ENCODE results near the gene TRABD2A.

The TRABD2A gene

DNA sequence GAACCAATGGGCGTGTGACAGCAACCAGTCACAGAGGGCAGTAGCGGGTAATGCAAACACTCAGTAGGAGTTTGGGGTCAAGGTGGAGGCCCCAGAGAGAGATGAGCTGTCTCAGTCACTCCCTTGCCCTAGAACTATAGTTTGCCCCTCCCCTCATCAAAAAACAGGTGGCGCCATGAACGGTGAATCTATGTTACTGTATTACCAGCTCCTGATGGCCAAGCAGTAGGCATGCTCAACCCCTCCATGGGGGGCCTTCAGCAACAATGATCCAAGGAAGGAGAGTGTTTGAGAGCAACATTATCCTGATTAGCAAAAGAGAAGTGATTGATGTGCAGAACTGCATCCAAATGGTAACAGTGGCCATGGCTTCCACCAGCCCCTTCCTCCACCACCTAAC, 30.4 kb downstream of the TRABD2A start:
- H3K4me3 ChIP-seq (ENCODE audit: low read length) = no peak overlapping the region
- no peak for DNase-seq (ENCODE audit: low read depth)
- TF ChIP-seq, protein P1, sequence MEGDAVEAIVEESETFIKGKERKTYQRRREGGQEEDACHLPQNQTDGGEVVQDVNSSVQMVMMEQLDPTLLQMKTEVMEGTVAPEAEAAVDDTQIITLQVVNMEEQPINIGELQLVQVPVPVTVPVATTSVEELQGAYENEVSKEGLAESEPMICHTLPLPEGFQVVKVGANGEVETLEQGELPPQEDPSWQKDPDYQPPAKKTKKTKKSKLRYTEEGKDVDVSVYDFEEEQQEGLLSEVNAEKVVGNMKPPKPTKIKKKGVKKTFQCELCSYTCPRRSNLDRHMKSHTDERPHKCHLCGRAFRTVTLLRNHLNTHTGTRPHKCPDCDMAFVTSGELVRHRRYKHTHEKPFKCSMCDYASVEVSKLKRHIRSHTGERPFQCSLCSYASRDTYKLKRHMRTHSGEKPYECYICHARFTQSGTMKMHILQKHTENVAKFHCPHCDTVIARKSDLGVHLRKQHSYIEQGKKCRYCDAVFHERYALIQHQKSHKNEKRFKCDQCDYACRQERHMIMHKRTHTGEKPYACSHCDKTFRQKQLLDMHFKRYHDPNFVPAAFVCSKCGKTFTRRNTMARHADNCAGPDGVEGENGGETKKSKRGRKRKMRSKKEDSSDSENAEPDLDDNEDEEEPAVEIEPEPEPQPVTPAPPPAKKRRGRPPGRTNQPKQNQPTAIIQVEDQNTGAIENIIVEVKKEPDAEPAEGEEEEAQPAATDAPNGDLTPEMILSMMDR (IDR thresholded peaks at IDR 0.05; ENCODE audit: insufficient read depth, low read depth, low read length, missing control alignments) = no peak

DNA sequence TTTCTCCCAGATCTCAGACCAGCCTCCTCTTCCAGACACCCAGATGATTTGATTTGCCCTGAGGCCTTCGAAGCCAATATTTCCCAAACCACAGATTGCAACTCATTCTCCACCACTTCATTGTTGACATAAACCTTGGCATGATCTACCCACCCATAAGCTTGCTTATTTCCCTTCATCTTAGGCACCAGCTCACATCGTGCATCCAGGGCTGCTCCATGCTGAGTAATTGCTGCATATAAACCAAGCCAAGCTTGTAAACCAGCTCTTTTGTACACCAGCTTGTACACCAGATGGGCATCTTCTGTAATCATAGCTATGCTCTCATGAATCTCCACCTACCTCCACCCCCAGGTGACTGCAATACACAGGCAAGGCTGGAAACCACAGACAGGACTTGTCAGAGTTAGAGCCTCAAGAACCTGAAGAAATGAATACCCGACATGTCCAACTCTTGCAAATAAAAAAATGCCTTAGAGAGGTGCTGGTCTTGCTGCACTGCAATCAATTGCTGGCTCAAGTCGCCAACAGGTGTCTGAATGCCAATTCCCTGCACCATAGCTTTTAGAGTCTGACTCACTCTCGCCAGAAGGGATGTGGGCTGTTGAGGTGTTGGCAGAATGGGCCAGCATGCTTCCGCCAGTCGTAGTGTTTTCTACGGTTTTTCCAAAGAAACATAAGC, 31.5 kb downstream of the TRABD2A start:
- DNase-seq (ENCODE audit: low read depth) = peak; percentile 56
- H3K4me3 ChIP-seq (ENCODE audit: low read length) = no peak overlapping the region
- TF ChIP-seq, protein P1 (IDR thresholded peaks at IDR 0.05; ENCODE audit: insufficient read depth, low read depth, low read length, missing control alignments) = no peak

- no peak overlapping the region for H3K4me3 ChIP-seq (ENCODE audit: low read length)
- DNase-seq (ENCODE audit: low read depth) = no peak
- TF ChIP-seq, protein P1 (IDR thresholded peaks at IDR 0.05; ENCODE audit: insufficient read depth, low read depth, low read length, missing control alignments) = no peak
Measured at GRCh38 chr2:84847326-84848050, 33.4 kb downstream of the TRABD2A start.

DNA sequence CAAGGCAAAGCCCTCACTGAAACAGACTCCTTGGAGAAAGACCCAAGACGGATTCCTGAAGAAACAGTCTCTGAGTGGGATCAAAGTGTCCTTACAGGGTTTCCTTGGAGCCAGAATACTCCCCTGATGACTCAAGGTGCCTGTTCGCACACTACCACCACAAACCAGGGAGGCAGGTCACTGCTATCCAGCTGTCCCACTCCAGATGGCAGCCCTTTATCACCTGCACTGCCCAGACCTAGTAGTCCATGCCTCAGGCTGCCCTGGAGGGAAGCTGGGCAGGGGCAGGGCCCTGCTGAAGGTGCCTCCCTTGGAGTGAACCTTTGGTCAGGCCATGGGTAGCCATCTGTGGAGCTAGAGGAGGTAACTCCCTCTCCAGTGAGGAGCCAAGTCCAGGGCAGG, 34.1 kb downstream of the TRABD2A start:
- DNase-seq (ENCODE audit: low read depth) = peak; percentile 12
- no peak overlapping the region for H3K4me3 ChIP-seq (ENCODE audit: low read length)
- TF ChIP-seq, protein P1 (IDR thresholded peaks at IDR 0.05; ENCODE audit: insufficient read depth, low read depth, low read length, missing control alignments) = no peak

GRCh38 chr2:84846041-84846663, 34.7 kb downstream of the TRABD2A start:
- no peak for DNase-seq (ENCODE audit: low read depth)
- no peak overlapping the region for H3K4me3 ChIP-seq (ENCODE audit: low read length)
- TF ChIP-seq, protein P1 (IDR thresholded peaks at IDR 0.05; ENCODE audit: insufficient read depth, low read depth, low read length, missing control alignments) = no peak

DNA sequence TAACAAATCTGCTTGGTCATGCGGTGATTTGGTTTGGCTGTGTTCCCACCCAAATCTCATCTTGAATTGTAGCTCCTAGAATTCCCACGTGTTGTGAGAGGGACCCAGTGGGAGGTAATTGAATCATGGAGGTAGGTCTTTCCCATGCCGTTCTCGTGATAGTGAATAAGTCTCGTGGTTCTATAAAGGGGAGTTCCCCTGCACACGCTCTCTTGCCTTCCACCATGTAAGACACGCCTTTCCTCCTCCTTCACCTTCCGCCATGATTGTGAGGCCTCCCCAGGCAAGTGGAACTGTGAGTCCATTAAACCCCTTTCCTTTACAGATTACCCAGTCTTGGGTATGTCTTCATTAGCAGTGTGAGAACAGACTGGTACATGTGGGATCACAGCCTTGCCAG, 36.7 kb downstream of the TRABD2A start:
- no peak for DNase-seq (ENCODE audit: low read depth)
- H3K4me3 ChIP-seq (ENCODE audit: low read length) = no peak overlapping the region
- TF ChIP-seq, protein P1 (IDR thresholded peaks at IDR 0.05; ENCODE audit: insufficient read depth, low read depth, low read length, missing control alignments) = no peak

Measured in epithelial cell of esophagus (primary cell).